ENCODE measurements around the gene MBNL2. TPM values are rescaled to one million over a fixed set of nuclear protein-coding genes. Genes with fewer than 3 reads are reported as not detected.

Gene MBNL2
- total and polyA plus RNA-seq, 2 experiments from 2014 or later: 46.7 to 79.5 TPM

GRCh38 chr13:97376981-97377380 is 154.8 kb downstream of the MBNL2 start:
- peaks cover 9% of the 10 kb centered on the region; the same call in 1 of the 2 replicates for H3K36me3 ChIP-seq (ENCODE audit: low read depth)

DNA sequence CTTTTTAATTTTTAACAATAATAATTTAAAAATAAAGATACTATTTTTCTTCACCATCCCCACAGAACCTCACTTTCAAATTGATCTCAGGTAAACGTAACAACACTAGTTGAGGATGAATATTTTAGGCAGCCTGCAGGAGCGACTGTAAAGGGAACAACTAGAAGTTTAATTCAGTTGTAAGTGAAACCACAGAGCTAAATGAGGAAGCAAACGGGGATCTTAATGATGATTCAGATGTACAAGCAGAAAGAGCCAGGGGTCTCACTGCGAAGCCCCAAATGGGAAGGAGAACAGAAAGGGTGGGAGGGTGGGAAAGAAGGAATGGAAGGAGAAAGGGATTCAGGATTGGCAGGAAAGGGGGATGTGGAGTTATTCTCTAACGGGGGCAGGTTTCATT is 157.3 kb downstream of the MBNL2 start:
- Histone ChIP-seq H2AFZ (no peak overlapping the region), H3K36me3 (ENCODE audit: low read depth) (peaks cover 12% of the 10 kb centered on the region; the same call in 1 of the 2 replicates), H3K9ac (no peak overlapping the region), H3K4me2 (ENCODE audit: unreplicated experiment) (no peak overlapping the region), H3K9me3 (ENCODE audit: low read depth) (no peaks in the 10 kb centered on the region), H3K79me2 (ENCODE audit: insufficient read depth) (no peaks in the 10 kb centered on the region; the same call in 1 of the 2 replicates), H3K27me3 (replicated peaks; ENCODE audit: insufficient read depth) (no peaks in the 10 kb centered on the region), H3K9me2 (ENCODE audit: insufficient read depth) (no peaks in the 10 kb centered on the region), H3F3A (ENCODE audit: insufficient read depth) (no peaks in the 10 kb centered on the region), H3K27ac (no peak overlapping the region), H3K4me3 (no peak overlapping the region), H3K4me1 (ENCODE audit: insufficient read depth) (no peaks in the 10 kb centered on the region; the same call in 1 of the 2 replicates), H4K20me1 (ENCODE audit: insufficient read depth) (no peaks in the 10 kb centered on the region)
- DNase-seq: no peak
- 97 to 100% methylated on average over 4 to 5 of the region's 5 CpGs for WGBS, 2 experiments (ENCODE audit: low coverage in 1 of 2, low lambda C conversion rate in 2 of 2, missing lambda C conversion rate in 2 of 2)
- in situ Hi-C loops (cut with MboI): no loop called here
- TF ChIP-seq EZH2 (IDR thresholded peaks at IDR 0.05; ENCODE audit: insufficient read depth, poor library complexity, severe bottlenecking) (no peak), EZH2phosphoT487 (IDR thresholded peaks at IDR 0.05; ENCODE audit: insufficient read depth, low read depth) (no peak)

More at GRCh38 chr13:97376981-97377380, 154.8 kb downstream of the MBNL2 start:
- Histone ChIP-seq H3K27me3 (replicated peaks; ENCODE audit: insufficient read depth) (no peaks in the 10 kb centered on the region), H3K27ac (no peak overlapping the region), H3K79me2 (ENCODE audit: insufficient read depth) (no peaks in the 10 kb centered on the region), H4K20me1 (ENCODE audit: insufficient read depth) (no peaks in the 10 kb centered on the region), H2AFZ (no peak overlapping the region), H3K9me2 (ENCODE audit: insufficient read depth) (no peaks in the 10 kb centered on the region), H3F3A (ENCODE audit: insufficient read depth) (no peaks in the 10 kb centered on the region), H3K9me3 (ENCODE audit: low read depth) (no peaks in the 10 kb centered on the region), H3K4me1 (ENCODE audit: insufficient read depth) (no peaks in the 10 kb centered on the region), H3K4me3 (no peak overlapping the region), H3K4me2 (ENCODE audit: unreplicated experiment) (no peak overlapping the region), H3K9ac (no peak overlapping the region)
- in situ Hi-C loops (cut with MboI): no loop called here
- TF ChIP-seq EZH2 (IDR thresholded peaks at IDR 0.05; ENCODE audit: insufficient read depth, poor library complexity, severe bottlenecking): no peak
- DNase-seq: no peak
- WGBS, 2 experiments (ENCODE audit: low coverage in 1 of 2, low lambda C conversion rate in 2 of 2, missing lambda C conversion rate in 2 of 2): 88 to 90% methylated on average over 6 of the region's 6 CpGs

DNA sequence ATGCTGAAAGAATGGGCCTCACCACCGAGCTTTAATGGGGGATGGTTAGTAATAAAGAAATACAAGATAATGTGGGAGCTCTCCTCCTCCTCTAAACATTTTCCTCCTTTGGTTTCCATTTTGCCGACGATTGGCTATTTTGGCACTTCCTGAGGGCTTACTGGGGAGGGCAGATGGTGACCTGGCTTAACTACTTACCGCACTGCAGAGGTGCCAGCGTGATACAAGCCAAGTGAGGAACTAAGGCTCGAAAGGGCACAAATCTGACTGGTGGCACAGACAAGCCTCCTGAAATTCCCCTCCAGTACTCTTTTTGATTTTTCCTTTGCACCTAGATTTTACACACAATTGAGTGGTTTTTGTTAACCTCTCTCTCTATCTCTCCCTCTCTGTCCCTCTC is 158.6 kb downstream of the MBNL2 start:
- H3K79me2 ChIP-seq (ENCODE audit: insufficient read depth): no peaks in the 10 kb centered on the region; the same call in 1 of the 2 replicates
- H3K9ac ChIP-seq: no peak overlapping the region
- no peaks in the 10 kb centered on the region for H3K9me2 ChIP-seq (ENCODE audit: insufficient read depth)
- H3K4me2 ChIP-seq (ENCODE audit: unreplicated experiment): no peak overlapping the region
- no peaks in the 10 kb centered on the region for H3K9me3 ChIP-seq (ENCODE audit: low read depth)
- no peak for DNase-seq
- no peak overlapping the region for H3K4me3 ChIP-seq
- H3K27me3 ChIP-seq (replicated peaks; ENCODE audit: insufficient read depth): no peaks in the 10 kb centered on the region
- in situ Hi-C loops (cut with MboI): no loop called here
- WGBS, 2 experiments (ENCODE audit: low coverage in 1 of 2, low lambda C conversion rate in 2 of 2, missing lambda C conversion rate in 2 of 2): 69 to 80% methylated on average over 6 of the region's 6 CpGs
- H2AFZ ChIP-seq: no peak overlapping the region
- H3K4me1 ChIP-seq (ENCODE audit: insufficient read depth): peaks cover 12% of the 10 kb centered on the region
- peaks cover 11% of the 10 kb centered on the region for H3F3A ChIP-seq (ENCODE audit: insufficient read depth)
- no peak for TF ChIP-seq EZH2 (IDR thresholded peaks at IDR 0.05; ENCODE audit: insufficient read depth, poor library complexity, severe bottlenecking)
- TF ChIP-seq EZH2phosphoT487 (IDR thresholded peaks at IDR 0.05; ENCODE audit: insufficient read depth, low read depth): no peak
- no peak overlapping the region for H3K27ac ChIP-seq
- peaks cover 12% of the 10 kb centered on the region; the same call in 1 of the 2 replicates for H3K36me3 ChIP-seq (ENCODE audit: low read depth)
- H4K20me1 ChIP-seq (ENCODE audit: insufficient read depth): no peaks in the 10 kb centered on the region

- WGBS, 2 experiments (ENCODE audit: low coverage in 1 of 2, low lambda C conversion rate in 2 of 2, missing lambda C conversion rate in 2 of 2): 100% methylated on average over 1 of the region's 1 CpG
- Histone ChIP-seq H3K9me2 (ENCODE audit: insufficient read depth) (no peaks in the 10 kb centered on the region), H4K20me1 (ENCODE audit: insufficient read depth) (no peaks in the 10 kb centered on the region), H3K27me3 (replicated peaks; ENCODE audit: insufficient read depth) (no peaks in the 10 kb centered on the region), H2AFZ (no peak overlapping the region), H3K27ac (no peak overlapping the region), H3K4me3 (no peak overlapping the region), H3K9me3 (ENCODE audit: low read depth) (no peaks in the 10 kb centered on the region), H3F3A (ENCODE audit: insufficient read depth) (peaks cover 16% of the 10 kb centered on the region), H3K4me2 (ENCODE audit: unreplicated experiment) (no peak overlapping the region), H3K4me1 (ENCODE audit: insufficient read depth) (peaks cover 17% of the 10 kb centered on the region), H3K36me3 (ENCODE audit: low read depth) (peaks cover 10% of the 10 kb centered on the region; the same call in 1 of the 2 replicates), H3K79me2 (ENCODE audit: insufficient read depth) (no peaks in the 10 kb centered on the region; the same call in 1 of the 2 replicates), H3K9ac (no peak overlapping the region)
- DNase-seq: no peak
- no peak for TF ChIP-seq EZH2phosphoT487 (IDR thresholded peaks at IDR 0.05; ENCODE audit: insufficient read depth, low read depth)
- no peak for TF ChIP-seq EZH2 (IDR thresholded peaks at IDR 0.05; ENCODE audit: insufficient read depth, poor library complexity, severe bottlenecking)
- in situ Hi-C loops (cut with MboI): no loop called here
These were observed 159.1 kb downstream of the MBNL2 start for GRCh38 chr13:97381189-97381588.

DNA sequence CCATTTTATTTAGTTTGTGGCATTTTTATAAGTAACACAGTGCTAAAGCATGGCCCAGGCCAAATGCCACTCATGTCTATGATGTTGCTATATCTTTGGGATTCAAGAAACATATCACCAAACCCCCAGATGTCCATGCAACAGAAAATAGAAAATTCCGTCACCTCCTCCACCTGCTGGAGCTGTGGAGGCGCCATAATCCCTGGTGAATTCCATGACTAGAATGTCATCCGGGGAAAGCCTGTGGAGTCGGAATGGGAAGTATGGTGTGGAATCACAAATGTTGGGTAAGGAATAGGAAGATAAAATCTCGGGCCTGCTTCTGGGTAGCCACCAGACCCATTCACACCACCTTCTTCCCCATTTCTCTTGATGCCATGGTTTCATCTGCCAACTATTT is 160.1 kb downstream of the MBNL2 start:
- Histone ChIP-seq H3K36me3 (ENCODE audit: low read depth) (peaks cover 4% of the 10 kb centered on the region; the same call in 1 of the 2 replicates), H3K27ac (no peak overlapping the region)
- no peak for DNase-seq

More for the DNA sequence above, 160.1 kb downstream of the MBNL2 start:
- WGBS, 2 experiments (ENCODE audit: low coverage in 1 of 2, low lambda C conversion rate in 2 of 2, missing lambda C conversion rate in 2 of 2): 98 to 99% methylated on average over 5 of the region's 5 CpGs
- H4K20me1 ChIP-seq (ENCODE audit: insufficient read depth): no peaks in the 10 kb centered on the region
- no peaks in the 10 kb centered on the region for H3K9me2 ChIP-seq (ENCODE audit: insufficient read depth)
- in situ Hi-C loops (cut with MboI): no loop called here
- H3K4me2 ChIP-seq (ENCODE audit: unreplicated experiment): no peak overlapping the region
- H3K9ac ChIP-seq: no peak overlapping the region
- no peaks in the 10 kb centered on the region for H3K27me3 ChIP-seq (replicated peaks; ENCODE audit: insufficient read depth)
- no peak overlapping the region for H2AFZ ChIP-seq
- H3F3A ChIP-seq (ENCODE audit: insufficient read depth): peaks cover 22% of the 10 kb centered on the region
- TF ChIP-seq EZH2phosphoT487 (IDR thresholded peaks at IDR 0.05; ENCODE audit: insufficient read depth, low read depth) (no peak), EZH2 (IDR thresholded peaks at IDR 0.05; ENCODE audit: insufficient read depth, poor library complexity, severe bottlenecking) (no peak)
- no peak overlapping the region for H3K4me3 ChIP-seq
- no peaks in the 10 kb centered on the region for H3K9me3 ChIP-seq (ENCODE audit: low read depth)
- H3K79me2 ChIP-seq (ENCODE audit: insufficient read depth): no peaks in the 10 kb centered on the region; the same call in 1 of the 2 replicates
- peaks cover 21% of the 10 kb centered on the region for H3K4me1 ChIP-seq (ENCODE audit: insufficient read depth)
